Stimulated activated CD4-positive, alpha-beta T cell treated with anti-CD3 and anti-CD28 coated beads, Interleukin-1b, Interleukin-23, amount 100 ng/mL, for 1 hour (primary cell): ENCODE data around the gene SIAE.
"Not testable (repeated sequence)": the region's sequence is repeated elsewhere in the genome, so short reads cannot be mapped to it uniquely, and the experiment has no call there.

Experiments used
- DNase-seq, 2 donors: peaks; one replicate each; pipeline ENCODE4 v3.0.0-alpha.2; 2020; ENCODE audit warnings: low read depth in 2 of 2

SIAE gene

DNA sequence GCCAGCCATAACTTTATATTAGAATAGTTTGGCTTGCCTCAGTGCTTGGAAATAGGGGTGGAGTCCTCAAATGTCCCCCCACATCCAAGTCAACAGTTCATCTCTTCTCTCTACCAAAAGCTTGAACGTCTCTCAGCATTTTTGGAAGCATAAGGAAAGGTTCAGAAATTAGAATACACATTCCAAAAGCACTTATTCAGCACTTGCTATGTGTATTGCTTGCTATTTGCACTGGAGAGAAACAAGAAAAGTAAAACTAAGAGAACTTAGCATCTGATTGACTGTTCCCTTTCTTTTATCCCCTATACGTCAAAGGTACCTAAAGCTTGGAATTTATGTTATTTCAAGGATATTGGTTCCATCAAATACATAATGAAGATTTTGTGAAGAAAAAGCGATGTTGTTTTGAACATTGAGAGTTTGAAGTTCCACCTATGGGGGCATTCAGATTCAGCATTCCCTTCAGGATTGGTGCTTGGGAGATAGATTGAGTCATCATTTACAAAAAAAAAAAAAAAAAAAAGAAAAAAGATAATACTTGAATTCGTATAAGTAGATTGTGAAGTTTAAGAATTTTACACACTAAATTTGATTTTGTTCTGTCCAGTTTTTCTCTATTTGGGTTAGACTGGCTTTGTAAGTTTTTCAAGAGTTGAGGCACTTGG is 49.5 kb downstream of the SIAE start:
- DNase-seq = no peak

DNA sequence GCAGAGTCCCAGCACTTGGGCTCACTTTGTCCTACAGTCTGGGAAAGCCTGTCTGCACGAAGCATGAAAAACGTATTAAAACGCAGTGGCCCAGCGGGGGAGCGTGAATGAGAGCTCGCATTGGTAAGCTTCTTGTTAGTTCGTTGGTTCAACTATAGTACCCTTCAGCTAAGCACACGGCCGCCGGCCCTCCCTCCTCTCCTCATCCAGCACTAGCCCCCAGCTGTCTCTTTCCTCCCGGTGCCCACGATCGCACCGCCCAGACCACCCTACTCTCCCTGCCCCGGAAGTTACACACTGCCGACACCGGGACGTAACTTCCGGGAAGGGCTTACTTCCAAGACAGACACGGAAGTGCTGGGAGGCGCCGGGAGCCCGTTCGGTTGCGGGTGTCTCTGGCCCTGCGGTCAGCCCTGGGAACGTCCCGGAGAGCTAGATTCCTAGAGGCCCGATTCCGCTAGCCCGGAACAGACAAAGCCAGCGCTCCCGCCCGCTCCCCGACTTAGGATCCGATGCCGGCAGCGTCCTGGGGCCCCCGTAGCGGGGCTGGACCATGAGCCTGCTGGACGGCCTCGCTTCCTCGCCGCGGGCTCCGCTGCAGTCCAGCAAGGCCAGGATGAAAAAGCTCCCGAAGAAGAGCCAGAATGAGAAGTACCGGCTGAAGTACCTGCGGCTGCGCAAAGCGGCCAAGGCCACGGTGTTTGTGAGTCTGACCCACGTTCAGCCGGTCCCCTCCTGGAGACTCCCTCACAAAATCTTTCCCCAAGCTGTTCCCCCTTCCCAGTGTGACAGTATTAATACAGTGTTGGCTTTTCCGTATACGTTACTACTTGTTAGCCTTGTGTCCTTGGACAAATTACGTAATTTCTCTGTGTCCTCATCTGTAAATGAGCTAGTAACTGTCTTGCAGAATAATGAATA is 50.7 kb downstream of the SIAE start, which contains the start of gene TBRG1:
Gene TBRG1 (plus strand): TSS at position 334 of the 921 bp plus-strand sequence. CDS start 220 bp downstream, at position 554.
- peak; percentile 54 to 57 for DNase-seq

DNA sequence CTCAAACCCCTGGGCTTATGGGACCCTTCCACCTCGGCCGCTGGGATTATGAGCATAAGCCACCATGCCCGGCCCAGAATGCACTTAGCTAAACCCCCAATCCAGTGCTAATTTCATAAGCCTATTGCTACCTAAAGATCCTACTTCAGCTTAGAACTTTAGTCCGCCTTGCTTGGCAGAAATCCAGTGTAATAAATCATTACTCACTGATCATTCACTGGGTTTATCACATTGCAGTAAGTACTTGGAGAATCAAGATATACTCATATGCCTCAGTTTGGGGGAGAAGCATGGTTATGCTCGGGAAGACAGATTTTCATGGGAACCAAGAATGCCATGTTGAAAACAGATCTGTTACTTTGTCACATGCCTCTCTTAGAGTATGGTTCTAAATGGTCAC is 54.7 kb downstream of the SIAE start:
- no peak for DNase-seq

DNA sequence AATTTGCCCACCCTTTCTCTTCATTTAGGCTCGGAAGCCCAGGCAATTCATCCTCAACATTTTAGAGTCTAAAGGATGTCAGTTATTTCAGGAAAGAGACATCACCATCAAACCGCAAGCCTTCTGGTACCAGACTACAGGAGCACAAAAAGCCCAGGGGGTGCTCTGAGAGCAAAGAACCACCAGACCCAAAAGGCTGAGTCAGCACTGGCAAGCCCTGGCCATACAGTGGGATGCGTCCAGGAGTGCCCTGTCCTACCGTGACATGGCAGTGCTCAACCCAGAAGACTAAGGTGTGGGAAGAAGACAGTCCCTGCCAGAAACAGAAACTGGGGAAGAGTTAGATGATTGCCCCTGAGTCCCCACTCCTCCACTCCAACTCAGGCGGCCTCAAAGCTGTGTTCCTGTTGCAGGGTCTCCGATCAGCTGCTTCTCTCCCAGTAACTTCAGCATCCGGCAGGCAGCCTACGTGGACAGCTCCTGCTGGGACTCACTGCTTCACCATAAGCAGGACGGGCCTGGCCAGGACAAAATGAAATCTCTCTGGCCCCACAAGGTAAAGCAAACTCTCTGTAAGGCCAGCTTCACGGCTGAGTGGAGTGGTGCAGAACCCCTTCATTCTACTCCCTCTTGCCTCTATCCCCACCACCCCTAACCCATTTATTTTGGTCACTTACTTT is 60.8 kb downstream of the SIAE start:
- DNase-seq = no peak

DNA sequence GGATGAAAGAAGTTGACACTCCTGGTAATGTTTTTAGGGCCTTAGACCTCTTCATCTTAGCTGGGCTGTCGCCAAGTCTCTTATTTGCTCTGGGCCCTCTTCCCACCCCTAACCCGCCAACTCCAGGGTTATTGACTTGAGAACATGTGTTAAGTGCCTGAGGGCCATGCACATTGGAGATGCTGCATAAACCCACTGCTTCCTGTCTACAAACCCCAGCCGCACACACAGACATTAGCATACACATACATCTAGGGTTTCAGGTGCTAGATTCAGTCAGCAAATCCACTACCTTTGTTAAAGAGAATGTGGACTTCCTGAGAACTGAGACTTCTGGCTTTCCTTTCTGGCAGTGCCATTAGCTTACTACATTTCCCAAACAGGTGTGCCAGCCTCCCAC is 61.5 kb downstream of the SIAE start:
- no peak for DNase-seq

DNA sequence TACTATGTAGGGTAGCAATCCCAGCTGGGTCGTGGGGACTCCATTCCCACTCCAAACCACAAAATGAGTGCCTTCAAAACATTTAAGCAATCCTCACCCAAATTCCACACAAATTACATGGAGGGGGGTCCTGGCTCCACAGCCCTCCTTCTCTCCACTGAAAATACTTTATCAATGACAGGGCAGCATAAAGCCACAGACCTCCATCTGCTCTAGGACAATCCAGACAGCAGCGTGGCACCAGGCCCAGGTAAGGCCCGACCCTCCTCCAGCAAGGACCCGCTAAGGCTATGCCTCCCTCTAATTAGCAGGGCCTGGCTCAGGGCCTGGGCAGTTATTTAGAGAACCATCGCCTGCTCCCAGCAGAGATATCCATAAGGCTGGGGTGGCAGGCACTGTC is 62.5 kb downstream of the SIAE start, which contains the start of gene PANX3:
Gene PANX3 (plus strand): TSS at position 365 of the 400 bp plus-strand sequence. CDS start 129 bp downstream, outside the sequence.
- DNase-seq = no peak

DNA sequence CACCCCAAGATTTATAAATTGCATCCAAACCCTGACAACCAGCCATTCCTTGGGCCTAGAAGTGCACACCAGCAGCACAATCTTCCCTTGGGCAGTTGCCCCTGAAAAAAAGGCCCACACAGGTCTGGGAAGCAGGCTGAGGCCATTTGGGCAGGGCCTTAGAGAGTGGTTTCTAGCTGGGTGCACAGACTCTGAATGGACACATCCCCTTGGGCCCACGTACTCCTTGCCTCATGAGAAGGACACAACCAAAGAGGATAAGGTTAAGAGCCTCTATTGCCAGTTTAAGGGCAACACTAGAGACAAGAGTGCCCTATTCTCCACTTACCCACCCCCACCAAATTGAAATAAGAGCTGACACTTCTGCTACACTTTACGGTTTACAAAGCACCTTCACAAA is 63.2 kb downstream of the SIAE start:
- DNase-seq = no peak

DNA sequence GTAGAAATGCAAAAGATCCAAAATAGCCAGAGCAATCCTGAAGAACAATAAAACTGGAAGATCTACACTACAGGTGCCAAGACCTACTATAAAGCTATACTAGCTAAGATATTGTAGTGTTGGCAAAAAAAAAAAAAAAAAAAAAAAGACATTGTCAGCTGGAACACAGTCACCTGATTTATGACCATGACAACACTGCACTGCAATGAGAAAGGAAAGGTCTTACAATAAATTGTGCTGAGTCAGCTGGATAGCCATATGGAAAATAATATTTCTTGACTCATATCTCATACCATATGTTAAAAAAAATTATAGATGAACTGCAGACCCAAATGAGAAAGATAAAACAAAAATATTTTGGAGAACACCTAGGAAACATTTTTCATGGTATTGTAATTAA is 65.4 kb downstream of the SIAE start:
- DNase-seq = no peak

DNA sequence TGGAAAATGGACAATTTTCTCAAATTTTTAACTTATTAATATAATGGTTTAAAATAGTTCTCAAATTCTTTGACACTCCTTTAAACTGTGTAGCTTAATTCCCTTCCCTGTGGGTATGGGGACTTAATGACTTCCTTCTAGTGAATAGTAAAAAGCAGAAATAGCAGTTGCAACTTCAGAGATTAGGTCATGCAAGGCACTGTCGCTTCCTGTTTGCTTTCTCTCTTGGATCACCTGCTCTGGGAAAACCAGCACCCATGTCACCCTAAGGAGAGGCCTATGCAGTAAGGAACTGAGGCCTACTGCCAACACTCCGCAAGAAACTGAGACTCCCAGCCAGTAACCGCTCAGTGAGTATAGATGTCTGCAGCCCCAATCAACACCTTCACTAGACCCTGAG is 67.8 kb downstream of the SIAE start:
- no peak for DNase-seq

DNA sequence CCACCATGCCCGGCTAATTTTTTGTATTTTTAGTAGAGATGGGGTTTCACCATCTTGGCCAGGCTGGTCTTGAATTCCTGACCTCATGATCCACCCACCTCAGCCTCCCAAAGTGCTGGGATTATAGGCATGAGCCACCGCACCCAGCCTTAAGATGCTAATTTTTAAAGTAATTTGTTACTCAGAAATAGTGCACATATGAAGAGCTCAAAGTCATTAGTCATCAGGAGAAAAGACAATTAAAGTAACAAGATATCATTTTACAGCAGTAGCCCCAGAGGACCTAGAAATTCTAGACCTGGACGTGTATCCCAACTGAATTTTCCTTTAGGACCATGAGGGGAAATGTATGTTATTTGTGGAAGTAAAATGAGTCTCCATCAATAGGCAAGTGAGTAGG is 70.8 kb downstream of the SIAE start:
- DNase-seq = not testable (repeated sequence)

DNA sequence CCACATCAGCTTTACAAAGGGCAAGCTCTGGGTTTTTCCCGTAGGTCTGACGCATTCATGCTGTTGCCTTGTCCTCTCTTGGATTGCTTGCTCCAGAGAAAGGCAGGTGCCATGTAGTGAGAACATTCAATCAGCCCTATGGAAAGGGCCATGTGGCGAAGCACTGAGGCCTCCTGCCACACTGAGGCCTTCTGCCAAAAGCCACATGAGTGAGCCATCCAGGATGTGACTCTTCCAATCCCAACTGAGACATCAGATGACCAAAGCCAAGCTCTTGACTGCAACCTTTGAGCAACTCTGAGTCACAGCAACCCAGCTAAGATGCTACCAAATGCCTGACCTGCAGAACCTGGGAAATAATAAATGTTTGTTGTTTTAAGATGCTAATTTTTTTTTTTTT is 71.3 kb downstream of the SIAE start:
- DNase-seq = no peak

DNA sequence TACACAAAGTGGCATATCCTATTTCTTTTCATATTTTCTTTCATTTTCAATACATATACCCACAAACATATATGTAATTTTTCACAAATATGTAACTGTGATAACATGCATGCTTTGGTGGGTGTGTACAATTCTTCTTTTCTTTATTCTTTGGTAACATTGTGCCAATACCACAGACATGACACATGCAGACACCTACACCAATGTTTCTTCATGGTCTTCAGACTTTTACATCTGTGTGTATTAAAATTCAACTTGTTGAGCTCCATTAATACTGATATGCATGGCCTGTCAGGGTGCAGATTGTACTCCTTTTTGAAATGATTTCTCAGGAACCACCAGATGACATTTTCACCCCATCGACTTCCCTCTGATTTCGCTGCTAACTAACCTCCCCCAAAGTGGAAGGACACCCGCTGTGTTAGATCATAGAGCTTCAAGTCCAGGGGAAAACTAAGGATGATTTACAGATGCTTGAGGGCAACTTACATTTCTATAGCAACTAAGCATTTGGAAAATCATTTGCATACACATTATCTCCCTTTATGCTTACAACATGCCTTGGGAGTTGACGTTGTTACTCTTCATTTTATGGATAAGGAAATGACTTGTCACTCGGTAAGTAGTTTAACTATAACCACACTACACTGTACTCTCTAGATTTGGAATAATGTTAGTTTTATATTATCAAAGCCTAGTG is 72.8 kb downstream of the SIAE start:
- DNase-seq = no peak

DNA sequence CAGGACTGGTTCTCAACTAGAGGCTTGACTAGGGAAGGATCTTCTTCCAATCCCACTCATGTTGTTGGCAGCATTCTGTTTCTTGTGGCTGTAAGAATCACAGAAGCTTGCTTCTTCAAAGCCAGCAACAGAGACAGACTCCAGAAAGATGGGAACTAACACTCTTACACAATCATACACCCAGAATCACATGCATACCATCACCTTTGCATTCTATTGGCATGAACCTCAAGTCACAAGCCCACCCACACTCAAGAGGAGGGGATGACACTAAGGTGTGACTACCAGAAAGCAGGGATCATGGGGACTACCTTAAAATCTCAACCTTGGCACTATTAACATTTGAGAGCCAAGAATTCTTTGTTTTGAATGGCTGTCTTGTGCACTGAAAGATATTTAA is 75.9 kb downstream of the SIAE start:
- DNase-seq = no peak

DNA sequence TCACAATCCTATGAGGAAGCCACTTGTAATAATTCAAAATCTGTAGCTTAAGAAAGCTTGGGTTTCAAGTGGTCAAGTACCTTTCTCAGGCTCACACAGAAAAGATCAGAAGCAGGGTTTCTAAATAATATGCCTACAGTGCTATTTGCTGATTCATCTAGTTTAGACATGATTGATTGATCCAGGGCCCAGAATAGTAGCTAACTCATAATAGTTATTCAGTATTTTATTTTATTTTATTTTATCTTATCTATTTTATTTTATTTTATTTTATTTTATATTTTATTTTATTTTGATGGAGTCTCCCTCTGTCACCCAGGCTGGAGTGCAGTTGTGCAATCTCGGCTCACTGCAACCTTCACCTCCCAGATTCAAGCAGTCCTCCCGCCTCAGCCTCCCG is 78.2 kb downstream of the SIAE start:
- no peak for DNase-seq

DNA sequence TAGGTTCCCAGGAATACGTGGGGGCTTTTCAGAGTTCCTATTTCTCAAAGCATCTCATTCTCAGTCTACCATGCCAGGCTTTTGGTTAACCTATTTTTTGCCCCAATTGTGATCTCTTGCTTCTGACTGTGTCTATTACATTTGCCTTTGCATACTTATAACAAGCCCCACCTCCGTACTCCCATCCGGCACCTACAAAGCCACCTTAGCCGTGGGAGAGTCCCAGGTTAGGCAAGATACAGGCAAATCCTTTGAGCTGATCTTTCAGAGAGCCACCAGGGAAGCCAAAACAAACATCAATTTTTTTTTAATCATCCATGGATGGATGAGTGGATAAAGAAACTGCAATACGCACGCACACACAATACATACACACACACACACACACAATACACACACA is 80.9 kb downstream of the SIAE start:
- DNase-seq = no peak

DNA sequence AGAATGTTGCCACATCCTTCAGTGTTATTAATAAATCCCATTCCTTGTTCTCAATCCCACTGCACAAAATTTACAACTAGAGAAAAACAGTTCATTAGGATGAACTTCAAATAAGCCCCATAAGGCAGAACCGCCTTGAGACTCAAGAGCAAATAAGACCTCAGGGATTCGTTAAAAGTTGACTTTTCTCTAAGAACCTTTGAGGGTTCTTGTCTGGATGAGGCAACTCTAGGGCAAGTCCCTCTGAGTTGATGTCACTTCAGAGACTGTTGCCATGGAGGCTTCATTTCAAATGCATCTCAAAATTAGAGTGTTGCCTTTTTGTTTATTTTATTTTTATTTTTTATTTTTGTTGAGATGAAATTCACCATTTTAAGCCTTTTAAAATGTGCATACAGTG is 82.1 kb downstream of the SIAE start:
- DNase-seq = no peak

DNA sequence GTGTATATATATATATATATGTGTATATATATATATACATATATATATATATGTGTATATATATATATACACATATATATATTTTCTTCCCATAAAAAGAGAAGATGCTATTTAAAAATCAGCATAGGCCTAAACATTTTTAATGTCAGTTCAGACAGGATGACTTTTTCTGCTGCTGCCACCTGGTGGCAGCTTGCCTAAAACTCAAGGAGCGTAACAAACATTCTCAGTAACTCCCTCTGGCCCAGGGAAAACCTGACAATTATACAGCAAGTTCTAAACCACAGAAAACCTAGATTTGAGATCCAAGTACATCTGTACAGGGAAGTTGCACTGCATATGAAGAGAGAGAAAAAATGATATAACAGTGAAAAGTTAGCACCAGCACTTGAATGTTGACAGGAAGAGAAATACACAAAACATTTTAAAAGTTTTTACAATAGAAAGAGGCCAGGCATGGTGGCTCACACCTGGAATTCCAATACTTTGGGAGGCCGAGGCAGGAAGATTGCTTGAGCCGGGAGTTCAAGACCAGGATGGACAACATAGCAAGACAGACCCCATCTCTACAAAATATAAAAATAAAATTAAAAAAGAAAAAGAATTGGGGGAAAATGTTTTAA is 87.2 kb downstream of the SIAE start:
- DNase-seq = peak in 1 of 2 donors; percentile 21

DNA sequence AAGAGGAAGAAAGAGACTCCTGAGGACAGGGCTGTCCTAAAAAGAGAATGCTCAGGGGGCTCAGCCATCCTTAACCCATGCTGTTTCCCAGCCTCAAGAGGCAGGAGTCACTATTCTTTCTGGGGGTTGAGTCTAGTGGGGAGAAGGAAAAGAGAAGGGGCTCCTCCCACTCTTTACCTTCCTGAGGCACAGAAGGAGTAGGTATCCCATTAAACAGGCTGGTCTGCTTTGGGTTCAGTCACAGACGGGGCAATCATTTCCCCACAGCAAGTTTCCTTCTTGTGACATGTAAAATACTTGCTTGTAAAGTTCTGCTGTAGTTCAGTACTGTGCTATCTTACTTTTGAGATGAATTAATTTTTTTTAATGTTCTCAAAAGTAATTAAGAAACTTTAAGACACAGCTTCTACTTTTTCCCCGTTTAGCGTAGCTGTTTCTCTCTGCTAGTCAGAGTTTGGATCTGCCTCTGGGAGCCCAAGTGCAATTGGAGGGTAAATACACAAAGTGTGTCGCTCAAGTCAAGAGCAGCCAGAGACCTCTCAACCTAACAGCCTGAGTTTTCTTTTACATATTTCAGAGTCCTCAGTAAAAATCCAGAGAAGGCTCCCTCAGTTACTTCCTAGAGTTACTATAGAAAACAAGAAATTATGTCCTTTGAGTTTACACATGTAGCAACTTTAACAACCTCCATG is 88.7 kb downstream of the SIAE start:
- no peak for DNase-seq

DNA sequence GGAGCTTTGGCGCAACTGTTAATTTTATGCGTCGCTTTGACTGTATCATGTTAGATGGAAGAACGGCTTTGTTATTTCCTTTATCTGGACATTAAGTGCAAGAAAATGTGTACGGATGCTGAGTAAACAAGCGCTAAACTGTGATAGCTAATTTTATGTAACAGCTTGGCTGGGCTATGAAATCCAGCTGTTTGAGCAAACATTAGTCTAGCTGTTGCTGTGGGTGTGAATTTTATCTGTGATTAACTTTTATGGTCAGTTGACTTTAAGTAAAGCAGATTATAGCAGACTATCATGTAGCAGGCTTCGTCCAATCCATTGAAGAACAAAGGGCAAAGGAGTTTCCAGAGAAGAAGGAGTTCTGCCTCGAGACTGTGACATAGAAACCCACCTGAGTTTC is 89.8 kb downstream of the SIAE start:
- no peak for DNase-seq
